HG03139 (cell line): ENCODE results near the gene RNF144B.

Experiments used
- ATAC-seq: cut with Tn5 transposase; IDR thresholded peaks from one replicate; pipeline ENCODE4 v1.9.1; 2021; ENCODE audit not compliant: unreplicated experiment

Gene RNF144B

GRCh38 chr6:18506382-18507017, 119.3 kb downstream of the RNF144B start:
- ATAC-seq: no peak

GRCh38 chr6:18507018-18507415, 119.9 kb downstream of the RNF144B start:
- no peak for ATAC-seq

GRCh38 chr6:18507561-18507960, 120.4 kb downstream of the RNF144B start:
- no peak for ATAC-seq

DNA sequence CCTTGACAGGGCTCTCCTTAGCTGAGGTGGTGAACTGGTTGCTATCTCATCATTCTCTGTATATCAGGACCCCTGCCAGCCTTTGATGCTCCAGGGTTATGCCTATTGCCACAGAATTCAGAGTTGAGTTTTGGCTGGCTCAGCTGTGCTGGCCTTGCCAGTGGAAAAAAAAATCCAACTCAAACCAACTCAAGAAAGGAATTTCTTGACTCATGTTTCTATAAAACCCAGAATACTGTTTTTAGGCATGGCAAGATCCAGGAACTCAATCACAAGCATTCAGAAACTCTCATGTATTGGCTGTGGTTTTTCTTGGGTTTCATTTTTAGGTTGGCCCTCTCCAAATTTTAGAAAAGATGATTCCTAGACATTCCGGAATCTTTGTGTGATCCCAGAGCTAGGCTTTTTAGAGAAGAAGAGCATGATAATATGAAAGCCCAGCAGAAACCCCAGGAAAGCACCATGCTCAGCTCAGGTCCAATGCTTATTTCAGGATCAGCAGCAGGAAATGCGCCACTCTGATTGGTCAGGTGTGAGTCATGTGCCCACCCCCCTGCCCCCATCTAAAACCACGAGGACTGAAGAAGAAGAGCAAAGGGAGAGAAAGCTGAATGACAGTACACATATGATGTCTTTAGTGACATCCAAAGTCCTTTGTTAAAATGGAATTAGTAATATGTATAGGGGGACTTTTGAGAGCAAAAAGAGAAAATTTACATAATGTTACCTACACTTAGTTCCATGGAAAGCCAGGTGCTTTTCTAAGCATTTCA, 122.9 kb downstream of the RNF144B start:
- no peak for ATAC-seq

DNA sequence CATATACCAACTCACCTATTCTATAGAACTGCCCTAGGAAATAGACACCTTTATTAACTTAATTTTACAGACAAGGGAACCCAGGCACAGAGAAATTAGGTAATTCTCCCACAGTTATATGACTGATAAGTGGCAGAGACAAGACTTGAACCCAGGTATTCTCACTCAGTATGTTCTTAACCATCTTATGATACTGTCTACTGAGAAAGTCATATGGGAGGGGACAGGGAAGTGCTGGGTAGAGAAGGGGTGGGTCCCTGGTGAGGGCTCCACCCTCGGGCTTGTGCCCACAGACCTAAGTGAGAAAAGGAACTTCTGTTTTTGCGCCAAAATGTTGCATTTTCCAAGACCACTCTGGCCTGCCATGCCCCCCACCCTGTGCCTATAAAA, 123.5 kb downstream of the RNF144B start:
- no peak for ATAC-seq

GRCh38 chr6:18511211-18511610, 124.1 kb downstream of the RNF144B start:
- no peak for ATAC-seq

GRCh38 chr6:18513253-18513798, 126.2 kb downstream of the RNF144B start:
- ATAC-seq: no peak

DNA sequence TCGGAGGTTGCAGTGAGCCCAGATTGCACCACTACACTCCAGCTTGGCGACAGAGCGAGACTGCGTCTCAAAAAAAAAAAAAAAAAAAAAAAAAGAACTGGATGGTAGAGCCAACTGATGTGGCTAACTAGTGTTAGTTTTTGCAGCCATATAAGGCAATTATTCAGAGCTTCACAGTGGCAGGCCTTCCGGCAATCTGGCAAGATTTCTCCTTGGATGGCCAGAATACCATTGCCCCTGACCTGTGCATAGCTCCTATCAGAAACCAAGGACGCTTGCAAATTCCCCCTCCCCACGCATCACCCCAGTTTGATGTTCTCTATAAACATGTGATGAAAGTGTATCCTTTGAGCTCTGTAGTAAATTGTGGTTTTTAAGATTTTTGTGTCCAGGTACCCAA, 127.0 kb downstream of the RNF144B start:
- no peak for ATAC-seq

- ATAC-seq: no peak
Observed at GRCh38 chr6:18515767-18516166, 128.6 kb downstream of the RNF144B start.
